Measurements from ENCODE around the gene PTGER1. TPM values are rescaled to one million over a fixed set of nuclear protein-coding genes. Genes with fewer than 3 reads are reported as not detected.
A peak's percentile ranks its signal among the peaks of the same experiment; 100 is the strongest.

PTGER1 gene
- total and polyA plus RNA-seq, 10 of the 15 experiments (the other 5 are each of a cell fraction or from before 2014, with no cell fraction given) = not detected

- no peak for TF ChIP-seq PRDM15 (CRISPR knock-in tag; IDR thresholded peaks at IDR 0.05)
- TF ChIP-seq ASH2L (IDR thresholded peaks at IDR 0.05; ENCODE audit: borderline replicate concordance, low read depth) = no peak
- TF ChIP-seq SIN3A (IDR thresholded peaks at IDR 0.05; ENCODE audit: low read depth, low read length) = no peak
- peak; percentile 53 for TF ChIP-seq RUNX3 (IDR thresholded peaks at IDR 0.05; ENCODE audit: low read length)
- peak; percentile 69 for TF ChIP-seq IKZF1 (conservative IDR thresholded peaks at IDR 0.05)
- TF ChIP-seq, protein P1, sequence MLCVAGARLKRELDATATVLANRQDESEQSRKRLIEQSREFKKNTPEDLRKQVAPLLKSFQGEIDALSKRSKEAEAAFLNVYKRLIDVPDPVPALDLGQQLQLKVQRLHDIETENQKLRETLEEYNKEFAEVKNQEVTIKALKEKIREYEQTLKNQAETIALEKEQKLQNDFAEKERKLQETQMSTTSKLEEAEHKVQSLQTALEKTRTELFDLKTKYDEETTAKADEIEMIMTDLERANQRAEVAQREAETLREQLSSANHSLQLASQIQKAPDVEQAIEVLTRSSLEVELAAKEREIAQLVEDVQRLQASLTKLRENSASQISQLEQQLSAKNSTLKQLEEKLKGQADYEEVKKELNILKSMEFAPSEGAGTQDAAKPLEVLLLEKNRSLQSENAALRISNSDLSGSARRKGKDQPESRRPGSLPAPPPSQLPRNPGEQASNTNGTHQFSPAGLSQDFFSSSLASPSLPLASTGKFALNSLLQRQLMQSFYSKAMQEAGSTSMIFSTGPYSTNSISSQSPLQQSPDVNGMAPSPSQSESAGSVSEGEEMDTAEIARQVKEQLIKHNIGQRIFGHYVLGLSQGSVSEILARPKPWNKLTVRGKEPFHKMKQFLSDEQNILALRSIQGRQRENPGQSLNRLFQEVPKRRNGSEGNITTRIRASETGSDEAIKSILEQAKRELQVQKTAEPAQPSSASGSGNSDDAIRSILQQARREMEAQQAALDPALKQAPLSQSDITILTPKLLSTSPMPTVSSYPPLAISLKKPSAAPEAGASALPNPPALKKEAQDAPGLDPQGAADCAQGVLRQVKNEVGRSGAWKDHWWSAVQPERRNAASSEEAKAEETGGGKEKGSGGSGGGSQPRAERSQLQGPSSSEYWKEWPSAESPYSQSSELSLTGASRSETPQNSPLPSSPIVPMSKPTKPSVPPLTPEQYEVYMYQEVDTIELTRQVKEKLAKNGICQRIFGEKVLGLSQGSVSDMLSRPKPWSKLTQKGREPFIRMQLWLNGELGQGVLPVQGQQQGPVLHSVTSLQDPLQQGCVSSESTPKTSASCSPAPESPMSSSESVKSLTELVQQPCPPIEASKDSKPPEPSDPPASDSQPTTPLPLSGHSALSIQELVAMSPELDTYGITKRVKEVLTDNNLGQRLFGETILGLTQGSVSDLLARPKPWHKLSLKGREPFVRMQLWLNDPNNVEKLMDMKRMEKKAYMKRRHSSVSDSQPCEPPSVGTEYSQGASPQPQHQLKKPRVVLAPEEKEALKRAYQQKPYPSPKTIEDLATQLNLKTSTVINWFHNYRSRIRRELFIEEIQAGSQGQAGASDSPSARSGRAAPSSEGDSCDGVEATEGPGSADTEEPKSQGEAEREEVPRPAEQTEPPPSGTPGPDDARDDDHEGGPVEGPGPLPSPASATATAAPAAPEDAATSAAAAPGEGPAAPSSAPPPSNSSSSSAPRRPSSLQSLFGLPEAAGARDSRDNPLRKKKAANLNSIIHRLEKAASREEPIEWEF (IDR thresholded peaks at IDR 0.05; ENCODE audit: insufficient replicate concordance, low read depth, low read length) = no peak
- TF ChIP-seq RAD21 (IDR thresholded peaks at IDR 0.05; ENCODE audit: insufficient read depth, low read depth, low read length) = no peak
- no peak for TF ChIP-seq RCOR1 (conservative IDR thresholded peaks at IDR 0.05; ENCODE audit: low read depth, low read length)
Observed at GRCh38 chr19:14440049-14440448, 35.1 kb downstream of the PTGER1 start (continued).

All from GM12878 (cell line).